Ascending aorta (tissue), 2 donors: Measurements from ENCODE around the gene CNNM3. TPM values are rescaled to one million over a fixed set of nuclear protein-coding genes. Genes with fewer than 3 reads are reported as not detected.
A peak's percentile ranks its signal among the peaks of the same experiment; 100 is the strongest.

Experiments used
- DNase-seq, 2 donors: peaks; one replicate each; pipeline ENCODE4 v3.0.0-alpha.2; 2019; ENCODE audit warnings: low spot score in 2 of 2
- H3K27ac ChIP-seq, 2 donors: fragments of 200-600 bp; sonication (generic); one replicate each; pipeline ENCODE4 v1.5.1; 2016 to 2017; ENCODE audit warnings: mild to moderate bottlenecking in 1 of 2
- H3K27me3 ChIP-seq: fragments of 200-600 bp; sonication (generic); one replicate; pipeline ENCODE4 v1.5.1; 2017
- H3K36me3 ChIP-seq, 2 donors: fragments of 200-600 bp; sonication (generic); one replicate each; pipeline ENCODE4 v1.5.1; 2016
- H3K4me1 ChIP-seq, 2 donors: fragments of 200-600 bp; sonication (generic); one replicate each; pipeline ENCODE4 v1.5.1; 2016 to 2017; ENCODE audit warnings: mild to moderate bottlenecking in 1 of 2
- H3K4me3 ChIP-seq, 2 donors: fragments of 200-600 bp; sonication (generic); one replicate each; pipeline ENCODE4 v1.5.1; 2016 to 2017; ENCODE audit warnings: mild to moderate bottlenecking in 1 of 2
- H3K9me3 ChIP-seq, 2 donors: fragments of 200-600 bp; sonication (generic); one replicate each; pipeline ENCODE4 v1.5.1; 2016
- CTCF ChIP-seq, 3 experiments: fragments of 200-600 bp in 2 of 3; fragments of 450-650 bp in 1 of 3; sonication (generic) in 2 of 3; IDR thresholded peaks; one replicate each; pipeline ENCODE4 v1.5.1; 2016 to 2019; ENCODE audit warnings: antibody characterized with exemption in 3 of 3, mild to moderate bottlenecking in 1 of 3, moderate library complexity in 1 of 3
- intact Hi-C: fragments of 100-400 bp; cut with DNase I; formaldehyde crosslinking; loops from one replicate; pipeline ENCODE4 v1.15.1; 2023
- total RNA-seq: library from RNA; depleted of rRNA; stranded (reverse); fragments of >200 nt; gene quantifications from one replicate; pipeline ENCODE4 v1.1.0, GENCODE V29; 2016

CNNM3 gene
- total RNA-seq, 1 donor from 2014 or later: 24.5 TPM

DNA sequence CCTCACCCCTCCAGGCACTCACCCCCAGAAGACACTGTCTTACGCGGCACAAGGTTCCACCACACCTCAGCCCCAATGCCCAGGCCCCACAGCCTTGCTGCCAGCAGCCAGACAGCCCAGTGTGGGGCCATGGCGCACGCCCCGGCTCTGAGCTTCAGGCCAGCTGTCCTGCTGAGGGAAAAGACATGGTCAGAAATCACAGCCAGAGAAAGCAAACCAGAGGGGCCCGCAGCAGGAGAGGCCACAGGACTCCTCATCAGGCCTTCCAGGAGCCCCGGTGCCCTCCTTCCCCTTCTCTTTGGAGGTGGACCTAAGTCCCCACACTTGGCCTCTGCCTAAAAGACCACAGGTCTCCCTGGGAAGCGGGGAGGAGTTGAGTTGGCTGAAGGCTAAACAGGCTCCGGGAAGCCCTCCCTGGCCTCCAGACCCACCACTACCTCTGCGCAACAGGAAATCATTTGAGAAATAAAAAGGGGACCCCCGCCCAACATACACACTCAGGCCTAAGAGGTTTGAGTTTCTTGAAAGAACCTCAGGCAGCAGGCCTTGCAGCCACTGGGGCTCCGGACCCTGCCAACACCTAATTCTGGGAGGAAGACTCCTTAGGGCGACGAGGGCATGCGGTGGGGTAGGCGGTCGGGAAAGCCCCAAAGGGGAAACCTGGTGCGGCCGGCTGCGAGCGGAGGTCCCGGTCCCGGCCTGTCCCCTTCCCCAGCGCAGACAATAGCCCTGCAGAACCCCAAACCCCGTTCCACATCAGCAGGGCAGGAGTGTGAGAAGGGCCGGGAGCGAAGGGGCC is 51.9 kb downstream of the CNNM3 start:
- TF ChIP-seq CTCF (IDR thresholded peaks at IDR 0.05): peak in 1 of 3 experiments; percentile 8
- peak overlapping the region; percentile 88 to 98 for H3K4me3 ChIP-seq
- H3K27ac ChIP-seq: peak overlapping the region; percentile 96 to 99
- H3K36me3 ChIP-seq: peaks cover 45% of the 10 kb centered on the region in 2 donors
- no peak for DNase-seq
- H3K27me3 ChIP-seq: no peaks in the 10 kb centered on the region
- H3K4me1 ChIP-seq: peaks cover 16 to 31% of the 10 kb centered on the region in 2 donors
- intact Hi-C loops: loop anchor here (5.0 to 10.0 kb wide), 2 partner anchors 227 to 244 kb away; partner anchors contain the start of genes ANKRD36 and FAHD2B
- H3K9me3 ChIP-seq: no peaks in the 10 kb centered on the region

DNA sequence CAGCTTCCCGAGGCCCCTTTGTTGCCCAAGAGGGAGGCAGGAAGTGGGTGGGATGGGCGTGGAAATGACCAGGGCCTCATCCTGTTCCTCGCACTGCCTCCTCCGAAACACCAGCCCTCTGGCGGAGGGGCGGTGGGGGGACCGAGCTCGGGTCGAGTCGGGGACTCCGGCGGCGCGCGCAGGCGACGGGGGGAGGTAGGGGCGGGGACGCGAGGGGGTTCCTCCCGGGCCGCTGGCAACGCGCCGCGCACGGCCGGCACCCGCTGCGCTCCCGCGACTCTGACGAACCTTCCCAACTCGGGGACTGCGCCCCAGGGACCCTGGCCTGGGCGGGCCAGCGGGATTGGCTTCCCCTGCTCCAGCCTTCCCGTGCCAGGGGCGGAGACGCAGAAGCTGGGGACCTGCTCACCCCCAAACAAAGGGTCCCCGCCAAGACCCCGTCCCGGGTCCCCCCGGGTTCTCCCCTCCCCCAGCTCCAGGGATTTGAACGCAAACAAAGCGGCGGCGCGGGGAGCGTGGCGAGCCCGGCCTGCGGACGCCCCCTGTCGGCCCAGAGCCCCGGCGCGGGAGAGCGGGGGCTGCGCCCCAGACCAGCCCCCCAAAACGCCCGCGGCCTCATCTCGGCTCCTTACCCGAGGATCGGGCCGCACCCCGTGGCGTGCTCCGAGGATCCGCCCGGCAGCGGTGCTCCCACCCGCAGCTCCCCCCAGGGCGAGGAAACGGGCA is 52.6 kb downstream of the CNNM3 start:
- peaks cover 37 to 38% of the 10 kb centered on the region in 2 donors for H3K36me3 ChIP-seq
- peak overlapping the region; percentile 88 to 98 for H3K4me3 ChIP-seq
- intact Hi-C loops: loop anchor here (1.0 to 10.0 kb wide), 5 partner anchors 10 to 244 kb away; partner anchors contain the start of genes ANKRD36, ANKRD39 and FAHD2B
- H3K27me3 ChIP-seq: no peaks in the 10 kb centered on the region
- H3K27ac ChIP-seq: peak overlapping the region; percentile 96 to 99
- H3K9me3 ChIP-seq: no peaks in the 10 kb centered on the region
- DNase-seq: peak; percentile 73 to 95
- peaks cover 18 to 38% of the 10 kb centered on the region in 2 donors for H3K4me1 ChIP-seq
- peak; percentile 51 to 66 (median 62) for TF ChIP-seq CTCF (IDR thresholded peaks at IDR 0.05)

DNA sequence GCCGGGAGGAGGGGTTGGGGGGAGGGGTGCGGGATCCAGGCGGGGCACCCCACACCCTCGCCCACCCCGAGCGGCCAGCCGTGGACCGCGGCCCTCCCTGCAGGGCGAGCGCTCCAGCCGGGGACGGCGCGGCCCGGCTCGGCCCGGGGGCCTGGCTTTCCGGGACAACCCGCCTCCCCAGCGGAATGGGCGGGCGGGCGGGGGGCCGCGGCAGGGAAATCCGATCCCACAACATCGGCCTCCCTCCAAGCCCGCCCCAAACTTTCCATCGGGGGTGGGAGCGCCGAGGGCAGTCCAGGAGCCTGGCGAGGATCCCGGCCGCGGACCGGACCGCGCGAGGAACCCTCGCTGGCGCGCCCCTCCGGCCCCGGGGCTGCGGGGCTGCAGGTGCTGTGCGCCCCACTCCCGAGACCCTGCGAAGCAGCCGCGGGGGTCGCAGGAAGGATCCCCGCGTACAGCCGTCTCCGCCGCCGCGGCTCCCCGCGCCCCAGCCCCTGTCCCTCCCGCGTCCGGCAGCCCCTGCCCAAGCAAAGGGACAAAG is 53.3 kb downstream of the CNNM3 start:
- no peak for TF ChIP-seq CTCF (IDR thresholded peaks at IDR 0.05)
- Histone ChIP-seq H3K27ac (peak overlapping the region; percentile 96 to 99), H3K9me3 (no peaks in the 10 kb centered on the region), H3K27me3 (no peaks in the 10 kb centered on the region), H3K4me1 (peaks cover 18 to 42% of the 10 kb centered on the region in 2 donors), H3K36me3 (peaks cover 31% of the 10 kb centered on the region in 2 donors), H3K4me3 (peak overlapping the region; percentile 88 to 98)
- DNase-seq: peak in 1 of 2 donors; percentile 92
- intact Hi-C loops: loop anchor here (1.0 to 10.0 kb wide), 5 partner anchors 11 to 243 kb away; partner anchors contain the start of genes ANKRD36, ANKRD39 and FAHD2B

DNA sequence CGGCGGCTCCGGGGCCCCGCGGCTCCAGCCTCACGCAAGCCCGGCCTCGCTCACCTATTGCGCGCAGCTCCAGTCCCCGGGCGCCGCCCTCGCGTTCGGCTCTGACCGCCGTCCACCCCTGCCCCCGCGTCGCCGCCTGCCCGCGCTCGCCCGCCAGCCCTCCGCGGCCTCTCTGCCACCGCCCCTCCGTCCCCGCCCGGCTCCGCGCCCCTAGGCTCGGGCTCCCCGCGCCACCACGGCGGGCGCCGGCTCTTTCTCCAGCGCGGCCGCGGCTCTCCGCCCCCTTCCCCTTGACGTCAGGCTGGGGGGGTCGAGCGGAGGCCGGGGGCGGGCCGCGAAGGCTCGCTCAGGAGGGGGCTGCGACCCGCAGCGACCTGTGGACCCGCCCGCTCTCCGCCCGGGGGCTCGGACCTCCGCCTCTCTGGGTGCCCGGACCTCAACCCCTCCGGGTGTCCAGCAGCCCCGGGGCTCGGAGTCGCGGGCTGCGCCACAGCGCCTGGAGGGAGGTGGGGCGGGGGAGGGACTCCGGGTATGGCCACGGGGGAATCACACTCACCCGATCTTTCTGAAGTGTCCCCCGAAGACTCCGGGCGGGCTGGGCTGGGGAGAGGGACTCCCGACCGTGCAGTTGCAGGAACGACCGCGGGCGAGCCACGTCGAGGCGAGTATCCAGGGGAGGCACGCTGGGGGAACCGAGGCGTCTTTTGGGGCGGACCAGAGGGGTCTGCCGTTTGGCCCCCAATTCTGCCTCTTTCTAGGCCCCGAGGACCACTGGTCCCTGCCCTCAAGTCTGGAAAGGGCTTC is 54.0 kb downstream of the CNNM3 start, which contains the start of gene SEMA4C:
Gene SEMA4C (minus strand): TSS at position 259 of the 804 bp plus-strand sequence. CDS start 2,194 bp downstream, outside the sequence.
- intact Hi-C loops: loop anchor here (1.0 to 10.0 kb wide), 7 partner anchors 12 to 605 kb away; partner anchors contain the start of genes ANKRD36, ANKRD39, CIAO1 and FAHD2B
- Histone ChIP-seq H3K27me3 (no peaks in the 10 kb centered on the region), H3K36me3 (peaks cover 24 to 25% of the 10 kb centered on the region in 2 donors), H3K27ac (peak within 1 kb of the TSS; percentile 96 to 99), H3K4me1 (peaks cover 18 to 42% of the 10 kb centered on the region in 2 donors), H3K4me3 (peak within 1 kb of the TSS; percentile 88 to 98), H3K9me3 (no peaks in the 10 kb centered on the region)
- TF ChIP-seq CTCF (IDR thresholded peaks at IDR 0.05): peak in 1 of 3 experiments; percentile 6
- peak in 1 of 2 donors; percentile 85 for DNase-seq
